IMR-90 (cell line): ENCODE measurements around the gene RET. TPM values are rescaled to one million over a fixed set of nuclear protein-coding genes. Genes with fewer than 3 reads are reported as not detected.

Experiments used
- ATAC-seq: fragments of 200-7000 bp; cut with Tn5 transposase; 2 replicates; pipeline ENCODE4 v1.9.1; 2020; ENCODE audit warnings: low read depth, mild to moderate bottlenecking, moderate library complexity
- BruUV-seq: library from RNA; stranded (reverse); fragments of 400-500 nt; replicated peaks from 2 replicates; lab custom pipeline; 2021; lab: Mats Ljungman, UMichigan
- CTCF ChIA-PET: fragments of 300-600 bp; formaldehyde crosslinking; extraction: SDS; loops from one replicate; lab custom pipeline; 2021; ENCODE audit warnings: antibody characterized with exemption; lab: Yijun Ruan, JAX
- POLR2A ChIA-PET: fragments of 300-600 bp; sonication (Branson Sonifier 250); formaldehyde crosslinking; loops from one replicate; lab custom pipeline; 2022; ENCODE audit warnings: antibody characterized with exemption; ENCODE audit not compliant: unreplicated experiment; lab: Charles Lee
- DNase-seq: peaks from one replicate; pipeline ENCODE4 v3.0.0; 2013
- H2AFZ ChIP-seq: replicated peaks from 2 replicates; pipeline ENCODE3; 2013; ENCODE audit warnings: low read length, mild to moderate bottlenecking; ENCODE audit not compliant: poor library complexity
- H2AK5ac ChIP-seq: 2 replicates; pipeline ENCODE4 v1.6.1; 2013; ENCODE audit warnings: low read depth, low read length, inconsistent platforms
- H2AK9ac ChIP-seq: replicated peaks from 2 replicates; pipeline ENCODE3; 2013; ENCODE audit warnings: mild to moderate bottlenecking, low read depth, low read length, moderate library complexity; ENCODE audit not compliant: poor library complexity
- H2BK120ac ChIP-seq: 2 replicates; pipeline ENCODE4 v1.6.1; 2013; ENCODE audit warnings: low read depth, low read length, inconsistent platforms
- H2BK15ac ChIP-seq: 3 replicates; pipeline ENCODE4 v1.6.1; 2013; ENCODE audit warnings: low read depth, low read length, inconsistent platforms
- H2BK20ac ChIP-seq: 2 replicates; pipeline ENCODE4 v1.6.1; 2013; ENCODE audit warnings: low read depth, mild to moderate bottlenecking, inconsistent platforms, low read length, moderate library complexity
- H2BK5ac ChIP-seq: 2 replicates; pipeline ENCODE4 v1.6.1; 2013; ENCODE audit warnings: mild to moderate bottlenecking, low read depth, low read length, inconsistent platforms; ENCODE audit not compliant: poor library complexity, severe bottlenecking
- H3K14ac ChIP-seq: replicated peaks from 2 replicates; pipeline ENCODE4 v1.6.1; 2013; ENCODE audit warnings: low read depth, low read length, inconsistent platforms
- H3K18ac ChIP-seq: 2 replicates; pipeline ENCODE4 v1.6.1; 2013; ENCODE audit warnings: low read depth, low read length, control low read depth
- H3K23ac ChIP-seq: 2 replicates; pipeline ENCODE4 v1.6.1; 2013; ENCODE audit warnings: low read depth, low read length, inconsistent platforms
- H3K27ac ChIP-seq: 2 replicates; pipeline ENCODE4 v1.5.1; 2013; ENCODE audit warnings: mild to moderate bottlenecking, control low read depth, low read length; ENCODE audit not compliant: insufficient read depth
- H3K27me3 ChIP-seq: 2 replicates; pipeline ENCODE4 v1.6.1; 2013; ENCODE audit warnings: low read length; ENCODE audit not compliant: control insufficient read depth, insufficient read depth
- H3K36me3 ChIP-seq: 2 replicates; pipeline ENCODE4 v1.6.1; 2013; ENCODE audit warnings: low read length, mixed read lengths; ENCODE audit not compliant: control insufficient read depth, insufficient read depth
- H3K4ac ChIP-seq: 2 replicates; pipeline ENCODE4 v1.6.1; 2013; ENCODE audit warnings: low read depth, low read length, inconsistent platforms
- H3K4me1 ChIP-seq: 2 replicates; pipeline ENCODE4 v1.6.1; 2013; ENCODE audit warnings: low read length, mixed read lengths; ENCODE audit not compliant: control insufficient read depth, insufficient read depth
- H3K4me2 ChIP-seq: 2 replicates; pipeline ENCODE4 v1.6.1; 2013; ENCODE audit warnings: low read depth, mild to moderate bottlenecking, control low read depth, low read length, moderate library complexity
- H3K4me3 ChIP-seq: 2 replicates; pipeline ENCODE4 v1.5.1; 2013; ENCODE audit warnings: low read depth, mild to moderate bottlenecking, control low read depth, low read length, moderate library complexity; ENCODE audit not compliant: insufficient read depth
- H3K56ac ChIP-seq: 2 replicates; pipeline ENCODE4 v1.6.1; 2013; ENCODE audit warnings: low read length, inconsistent platforms; ENCODE audit not compliant: insufficient read depth; ENCODE audit errors: extremely low read depth
- H3K79me1 ChIP-seq, 2 experiments: 2 replicates each; pipeline ENCODE4 v1.6.1; 2013; ENCODE audit warnings: low read length in 2 of 2, inconsistent platforms in 1 of 2, low read depth in 1 of 2
- H3K9ac ChIP-seq: 2 replicates; pipeline ENCODE4 v1.6.1; 2013; ENCODE audit warnings: low read depth, low read length, control low read depth
- H3K9me1 ChIP-seq: 2 replicates; pipeline ENCODE4 v1.6.1; 2013; ENCODE audit warnings: low read length, inconsistent platforms; ENCODE audit not compliant: insufficient read depth
- H3K9me3 ChIP-seq: 2 replicates; pipeline ENCODE4 v1.6.1; 2013; ENCODE audit warnings: low read length; ENCODE audit not compliant: control insufficient read depth, insufficient read depth
- H4K20me1 ChIP-seq: 2 replicates; pipeline ENCODE4 v1.6.1; 2013; ENCODE audit warnings: low read length, inconsistent platforms; ENCODE audit not compliant: insufficient read depth
- H4K5ac ChIP-seq: 2 replicates; pipeline ENCODE4 v1.6.1; 2013; ENCODE audit warnings: mild to moderate bottlenecking, low read depth, low read length, control low read depth
- H4K8ac ChIP-seq, 2 experiments: 2 replicates each; pipeline ENCODE4 v1.6.1; 2013; ENCODE audit warnings: low read depth in 2 of 2, low read length in 2 of 2, control low read depth in 1 of 2, inconsistent platforms in 1 of 2
- H4K91ac ChIP-seq: 2 replicates; pipeline ENCODE4 v1.6.1; 2013; ENCODE audit warnings: low read depth, low read length, inconsistent platforms; ENCODE audit not compliant: insufficient read depth
- CEBPB ChIP-seq: IDR thresholded peaks from 2 replicates; pipeline ENCODE4 v1.6.1; 2012; ENCODE audit warnings: low read depth, low read length, improper control_type of control experiment
- CTCF ChIP-seq: conservative IDR thresholded peaks from 2 replicates; pipeline ENCODE4 v1.5.1; 2012; ENCODE audit warnings: mild to moderate bottlenecking, low read depth, low read length, improper control_type of control experiment
- ELK1 ChIP-seq: fragments of 150-350 bp; IDR thresholded peaks from 2 replicates; pipeline ENCODE4 v1.6.1; 2016; ENCODE audit warnings: low read depth, mild to moderate bottlenecking, low read length, moderate library complexity, borderline replicate concordance
- FOS ChIP-seq: fragments of 150-350 bp; IDR thresholded peaks from 2 replicates; pipeline ENCODE4 v1.6.1; 2016; ENCODE audit warnings: low read depth, low read length
- MAFK ChIP-seq: IDR thresholded peaks from 2 replicates; pipeline ENCODE4 v1.6.1; 2012; ENCODE audit warnings: low read depth, low read length, improper control_type of control experiment
- MAZ ChIP-seq: IDR thresholded peaks from 2 replicates; pipeline ENCODE4 v1.6.1; 2012; ENCODE audit warnings: low read depth, mild to moderate bottlenecking, low read length, improper control_type of control experiment, moderate library complexity, borderline replicate concordance
- POLR2A ChIP-seq: IDR thresholded peaks from 2 replicates; pipeline ENCODE4 v1.6.1; 2012; ENCODE audit warnings: mild to moderate bottlenecking, low read depth, low read length
- RAD21 ChIP-seq: IDR thresholded peaks from 2 replicates; pipeline ENCODE4 v1.6.1; 2012; ENCODE audit warnings: low read length, improper control_type of control experiment
- RCOR1 ChIP-seq: IDR thresholded peaks from 2 replicates; pipeline ENCODE4 v1.6.1; 2012; ENCODE audit warnings: mild to moderate bottlenecking, low read length, improper control_type of control experiment; ENCODE audit not compliant: insufficient replicate concordance
- RFX5 ChIP-seq: IDR thresholded peaks from 2 replicates; pipeline ENCODE4 v1.8.0; 2012; ENCODE audit warnings: low read depth, mild to moderate bottlenecking, low read length, moderate library complexity
- SMC3 ChIP-seq: fragments of 150-350 bp; IDR thresholded peaks from 2 replicates; pipeline ENCODE4 v1.6.1; 2016; ENCODE audit warnings: low read depth, mild to moderate bottlenecking, antibody characterized with exemption, low read length, moderate library complexity
- USF2 ChIP-seq: fragments of 150-350 bp; IDR thresholded peaks from 2 replicates; pipeline ENCODE4 v1.6.1; 2017; ENCODE audit warnings: mild to moderate bottlenecking, antibody characterized with exemption, low read length, low read depth
- WGBS, 2 experiments: methylation state at CpG; one replicate each; pipeline versions ENCODE4 v1.1.5 to v1.1.7; 2013; ENCODE audit warnings: missing lambda C conversion rate in 2 of 2; ENCODE audit not compliant: insufficient read length in 1 of 2; ENCODE audit errors: extremely low coverage in 2 of 2; 5-methylcytosine and 5-hydroxymethylcytosine counted together
- dilution Hi-C: fragments of 300-500 bp; cut with HindIII; formaldehyde crosslinking; loops from one replicate; pipeline ENCODE4 v1.14.3; 2018; ENCODE audit warnings: low sequenced_read_pairs; ENCODE audit not compliant: unreplicated experiment
- in situ Hi-C: fragments of 300-500 bp; cut with MboI; formaldehyde crosslinking; loops from 3 replicates; pipeline ENCODE4 v1.14.3; 2019; ENCODE audit warnings: low sequenced_read_pairs, inconsistent platforms, mixed read lengths
- intact Hi-C: fragments of 100-400 bp; cut with micrococcal nuclease; formaldehyde crosslinking; loops from 2 replicates; pipeline ENCODE4 v1.10.0; 2022
- polyA plus RNA-seq, 3 experiments: library from polyadenylated mRNA; depleted of rRNA; stranded (reverse); fragments of >200 nt; gene quantifications; 2 replicates each; pipeline ENCODE4 v1.2.3, GENCODE V29; 2012; ENCODE audit warnings: low replicate concordance in 1 of 3
- total RNA-seq: library from RNA; depleted of rRNA; stranded (reverse); fragments of >200 nt; gene quantifications from 2 replicates; pipeline ENCODE4 v1.2.3, GENCODE V29; 2012

The RET gene
- total and polyA plus RNA-seq, 2 of the 4 experiments (the other 2 are of a cell fraction), result 0.10 to 0.18 TPM

GRCh38 chr10:43114743-43115611, 38.1 kb downstream of the RET start:
- Histone ChIP-seq H3K4ac (no peak overlapping the region), H3K9me3 (no peaks in the 10 kb centered on the region), H4K5ac (no peak overlapping the region), H3K27me3 (peaks cover 24% of the 10 kb centered on the region; the same call in 1 of the 2 replicates), H4K91ac (no peak overlapping the region), H2BK20ac (no peak overlapping the region), H2AK5ac (no peak overlapping the region), H3K56ac (no peak overlapping the region), H2BK5ac (no peak overlapping the region), H2BK120ac (no peak overlapping the region), H2AK9ac (no peak overlapping the region), H4K20me1 (no peaks in the 10 kb centered on the region), H3K18ac (no peak overlapping the region), H3K9ac (no peak overlapping the region), H2AFZ (peak overlapping the region; percentile 32), H3K4me3 (no peak overlapping the region), H2BK15ac (no peak overlapping the region), H3K36me3 (no peaks in the 10 kb centered on the region), H3K14ac (no peak overlapping the region), H3K27ac (no peak overlapping the region), H3K4me2 (no peak overlapping the region), H4K8ac (no peak overlapping the region), H3K9me1 (no peaks in the 10 kb centered on the region), H3K79me1 (no peaks in the 10 kb centered on the region), H3K4me1 (peaks cover 10% of the 10 kb centered on the region), H3K23ac (no peak overlapping the region)
- ATAC-seq (peak; percentile 28; the same call in 1 of the 2 replicates), DNase-seq (no peak)
- in situ Hi-C loops (no loop called here), intact Hi-C loops (no loop called here), dilution Hi-C loops (no loop called here)
- no peak for TF ChIP-seq SMC3
- TF ChIP-seq CEBPB, result no peak
- TF ChIP-seq FOS, result no peak
- no peak for TF ChIP-seq RCOR1
- no peak for TF ChIP-seq CTCF
- TF ChIP-seq POLR2A, result no peak
- TF ChIP-seq RAD21, result no peak
- no peak for TF ChIP-seq RFX5
- no peak for TF ChIP-seq USF2
- no peak for TF ChIP-seq MAFK
- no peak for TF ChIP-seq ELK1
- TF ChIP-seq MAZ, result no peak
- no TSS peak for BruUV-seq
- WGBS, 2 experiments, result 70% methylated on average over 4 of the region's 17 CpGs; no CpG with 5 or more reads in 1 of the 2 experiments
- ChIA-PET POLR2A (no interaction called here), CTCF (no interaction called here)
